Ovary (tissue), 9 donors: Measurements from ENCODE around the gene SIK3. TPM values are rescaled to one million over a fixed set of nuclear protein-coding genes. Genes with fewer than 3 reads are reported as not detected.
"Not testable (repeated sequence)": the region's sequence is repeated elsewhere in the genome, so short reads cannot be mapped to it uniquely, and the experiment has no call there.

ENCODE experiments used
- DNase-seq, 5 donors: peaks; one replicate each; pipeline ENCODE4 v3.0.0-alpha.2; 2019 to 2020
- H3K27ac ChIP-seq, 2 donors: fragments of 200-600 bp; one replicate each; pipeline versions ENCODE4 v1.5.1 to v1.8.0; 2019 to 2022
- H3K27me3 ChIP-seq: fragments of 200-600 bp; one replicate; pipeline ENCODE4 v1.8.0; 2022
- H3K36me3 ChIP-seq: fragments of 200-600 bp; sonication (generic); one replicate; pipeline ENCODE4 v1.5.1; 2019
- H3K4me1 ChIP-seq: one replicate; pipeline ENCODE4 v1.8.1; 2013; ENCODE audit warnings: mild to moderate bottlenecking, moderate library complexity; ENCODE audit not compliant: insufficient read depth
- H3K4me3 ChIP-seq: fragments of 200-600 bp; sonication (generic); one replicate; pipeline ENCODE4 v1.5.1; 2017
- H3K9me3 ChIP-seq, 2 donors: fragments of 200-600 bp in 1 of 2; sonication (generic) in 1 of 2; one replicate each; pipeline versions ENCODE4 v1.5.1 to v1.8.1; 2013 to 2019; ENCODE audit warnings: mild to moderate bottlenecking in 1 of 2, moderate library complexity in 1 of 2
- EP300 ChIP-seq: sonication (generic); formaldehyde crosslinking; IDR thresholded peaks from one replicate; pipeline ENCODE4 v1.6.1; 2017; ENCODE audit warnings: antibody characterized with exemption
- POLR2A ChIP-seq: fragments of 450-650 bp; IDR thresholded peaks from one replicate; pipeline ENCODE4 v1.6.1; 2017; ENCODE audit warnings: antibody characterized with exemption, mild to moderate bottlenecking, moderate library complexity
- WGBS, 3 donors: extraction: QIAGEN DNeasy Blood & Tissue Kit in 1 of 3; methylation state at CpG; one replicate each; pipeline versions ENCODE4 v1.1.5 to v1.1.7; 2013 to 2017; 5-methylcytosine and 5-hydroxymethylcytosine counted together
- intact Hi-C, 4 donors: fragments of 100-400 bp; cut with DNase I; formaldehyde crosslinking; loops; one replicate each; pipeline versions ENCODE4 v1.11.0 to v1.15.1; 2022 to 2023
- polyA plus RNA-seq, 2 donors: library from polyadenylated mRNA; stranded (reverse); fragments of 200-250 nt in 1 of 2; fragments of 350-450 nt in 1 of 2; fragmentation: Illumina TruSeq in 1 of 2; extraction: RNeasy Lipid Tissue Mini Kit (QIAGEN cat#74804) in 1 of 2; gene quantifications; one replicate each; pipeline ENCODE4 v1.2.3, GENCODE V29; 2013 to 2014
- total RNA-seq, 7 donors: library from RNA; depleted of rRNA in 2 of 7; stranded (reverse); fragments of >200 nt in 2 of 7; fragmentation: NEBNext Ultra II Directional in 3 of 7; extraction: Animal tissue kit (Norgen Biotek cat#: 25700) in 3 of 7; gene quantifications; one replicate each; pipeline versions ENCODE4 v1.1.0 to v1.2.4, GENCODE V29; 2016 to 2023
- TF ChIP-seq, protein P1 (sequence below), 3 donors: fragments of 450-650 bp in 2 of 3; fragments of 200-600 bp in 1 of 3; IDR thresholded peaks; one replicate each; pipeline versions ENCODE4 v1.5.1 to v1.8.0; 2016 to 2022; ENCODE audit warnings: antibody characterized with exemption in 3 of 3, mild to moderate bottlenecking in 1 of 3
- donor health status: DM: no; HTN: no; CAD: no; lungs with moderate emphysema.
- donor health status: DM: no; HTN: no; CAD: no.
- donor health status: Bipolar disorder and iron deficiency.
- donor health status: DM: yes; HTN: yes; CAD: no.
- donor health status: DM: no; HTN: no; CAD: no.
- donor health status: DM: yes; HTN: yes; CAD: no.

Gene SIK3
- total and polyA plus RNA-seq, 9 donors, result 18.3 to 134 (median 56.2) TPM

DNA sequence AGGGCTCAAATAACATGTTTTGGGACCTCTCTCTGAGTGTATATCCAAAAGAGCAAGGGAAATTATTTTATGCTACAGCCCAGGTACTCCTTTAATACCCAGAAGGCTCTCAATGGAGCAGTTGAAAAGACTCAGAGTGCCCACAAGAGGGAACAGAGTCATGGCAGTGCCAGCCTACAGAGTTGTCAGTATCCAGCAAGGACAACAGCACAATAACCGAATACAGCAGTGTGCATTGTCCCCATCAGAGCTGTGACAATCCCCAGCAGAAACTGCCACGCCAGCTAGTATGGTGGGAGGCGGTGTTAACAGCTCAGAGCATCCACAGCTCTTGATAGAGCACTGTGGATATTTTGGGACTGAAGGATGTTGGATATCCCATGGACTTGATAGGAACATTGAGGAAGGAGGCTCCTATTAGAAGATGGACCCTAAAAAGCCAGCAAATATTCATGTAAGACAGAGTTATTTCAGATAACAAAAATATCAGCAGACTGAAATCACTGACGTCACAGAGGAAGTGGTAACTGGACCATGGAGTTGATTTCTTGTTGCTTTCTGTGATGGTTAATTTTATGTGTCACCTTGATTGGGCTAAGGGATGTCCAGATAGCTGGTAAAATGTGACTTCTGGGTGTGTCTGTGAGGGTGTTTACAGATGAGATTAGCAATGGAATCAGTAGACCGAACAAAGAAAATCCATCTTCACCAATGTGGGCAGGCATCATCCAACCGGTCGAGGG is 28.2 kb upstream of the SIK3 start:
- intact Hi-C loops, result no loop called here
- no peak overlapping the region for H3K27ac ChIP-seq
- H3K36me3 ChIP-seq, result no peaks in the 10 kb centered on the region
- no peak overlapping the region for H3K4me3 ChIP-seq
- TF ChIP-seq, protein P1, sequence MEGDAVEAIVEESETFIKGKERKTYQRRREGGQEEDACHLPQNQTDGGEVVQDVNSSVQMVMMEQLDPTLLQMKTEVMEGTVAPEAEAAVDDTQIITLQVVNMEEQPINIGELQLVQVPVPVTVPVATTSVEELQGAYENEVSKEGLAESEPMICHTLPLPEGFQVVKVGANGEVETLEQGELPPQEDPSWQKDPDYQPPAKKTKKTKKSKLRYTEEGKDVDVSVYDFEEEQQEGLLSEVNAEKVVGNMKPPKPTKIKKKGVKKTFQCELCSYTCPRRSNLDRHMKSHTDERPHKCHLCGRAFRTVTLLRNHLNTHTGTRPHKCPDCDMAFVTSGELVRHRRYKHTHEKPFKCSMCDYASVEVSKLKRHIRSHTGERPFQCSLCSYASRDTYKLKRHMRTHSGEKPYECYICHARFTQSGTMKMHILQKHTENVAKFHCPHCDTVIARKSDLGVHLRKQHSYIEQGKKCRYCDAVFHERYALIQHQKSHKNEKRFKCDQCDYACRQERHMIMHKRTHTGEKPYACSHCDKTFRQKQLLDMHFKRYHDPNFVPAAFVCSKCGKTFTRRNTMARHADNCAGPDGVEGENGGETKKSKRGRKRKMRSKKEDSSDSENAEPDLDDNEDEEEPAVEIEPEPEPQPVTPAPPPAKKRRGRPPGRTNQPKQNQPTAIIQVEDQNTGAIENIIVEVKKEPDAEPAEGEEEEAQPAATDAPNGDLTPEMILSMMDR (IDR thresholded peaks at IDR 0.05), result no peak
- TF ChIP-seq EP300 (no peak), POLR2A (no peak)
- no peaks in the 10 kb centered on the region for H3K9me3 ChIP-seq
- no peaks in the 10 kb centered on the region for H3K4me1 ChIP-seq
- H3K27me3 ChIP-seq, result no peaks in the 10 kb centered on the region
- 79 to 87% (median 84%) methylated on average over 7 of the region's 7 CpGs for WGBS, 3 donors
- DNase-seq, result no peak

DNA sequence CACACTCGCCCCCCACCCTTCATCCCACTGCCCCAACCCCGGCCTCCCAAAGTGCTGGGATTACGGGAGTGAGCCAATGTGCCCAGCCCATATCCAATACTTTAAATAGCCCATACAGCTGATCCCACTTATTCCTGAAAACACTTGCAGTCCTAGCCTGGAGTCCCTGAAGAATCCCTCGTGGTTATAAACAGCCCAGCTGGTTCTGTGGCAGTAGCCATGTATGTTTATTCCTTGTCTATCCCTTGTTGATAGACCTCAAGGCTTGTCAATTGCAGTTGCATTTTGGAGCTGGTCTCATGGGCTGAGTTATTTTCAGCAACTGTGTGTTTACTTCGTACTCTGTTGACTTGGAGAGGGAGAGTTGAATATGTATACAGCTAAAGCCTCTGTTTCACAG is 24.3 kb upstream of the SIK3 start:
- no peaks in the 10 kb centered on the region for H3K36me3 ChIP-seq
- no peak overlapping the region for H3K4me3 ChIP-seq
- no peaks in the 10 kb centered on the region for H3K27me3 ChIP-seq
- TF ChIP-seq EP300 (no peak), POLR2A (no peak)
- TF ChIP-seq, protein P1 (IDR thresholded peaks at IDR 0.05), result no peak
- WGBS, 3 donors, result 71 to 77% (median 74%) methylated on average over 5 of the region's 5 CpGs
- intact Hi-C loops, result no loop called here
- H3K4me1 ChIP-seq, result no peaks in the 10 kb centered on the region
- no peak overlapping the region for H3K27ac ChIP-seq
- no peaks in the 10 kb centered on the region for H3K9me3 ChIP-seq
- no peak for DNase-seq

DNA sequence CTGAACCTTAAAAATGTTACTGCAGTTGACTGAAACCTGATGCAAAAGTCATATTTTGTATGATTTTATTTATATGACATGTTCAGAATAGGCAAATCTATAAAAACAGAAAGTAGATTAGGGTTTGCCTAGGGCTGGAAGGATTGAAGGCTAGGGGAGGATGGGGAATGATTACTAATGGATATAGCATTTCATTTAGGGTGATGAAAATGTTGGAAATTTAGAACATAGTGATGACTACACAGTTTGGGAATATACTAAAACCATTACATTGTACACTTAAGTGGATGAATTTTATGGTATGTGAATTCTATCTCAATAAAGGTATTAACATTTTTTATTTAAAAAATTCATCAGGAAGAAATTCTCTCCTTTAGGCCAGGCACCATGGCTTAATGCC is 22.9 kb upstream of the SIK3 start:
- TF ChIP-seq EP300 (no peak), POLR2A (no peak)
- TF ChIP-seq, protein P1 (IDR thresholded peaks at IDR 0.05), result no peak
- Histone ChIP-seq H3K27me3 (no peaks in the 10 kb centered on the region), H3K27ac (no peak overlapping the region), H3K4me3 (no peak overlapping the region), H3K9me3 (no peaks in the 10 kb centered on the region), H3K4me1 (no peaks in the 10 kb centered on the region), H3K36me3 (no peaks in the 10 kb centered on the region)
- no peak for DNase-seq
- intact Hi-C loops, result no loop called here

DNA sequence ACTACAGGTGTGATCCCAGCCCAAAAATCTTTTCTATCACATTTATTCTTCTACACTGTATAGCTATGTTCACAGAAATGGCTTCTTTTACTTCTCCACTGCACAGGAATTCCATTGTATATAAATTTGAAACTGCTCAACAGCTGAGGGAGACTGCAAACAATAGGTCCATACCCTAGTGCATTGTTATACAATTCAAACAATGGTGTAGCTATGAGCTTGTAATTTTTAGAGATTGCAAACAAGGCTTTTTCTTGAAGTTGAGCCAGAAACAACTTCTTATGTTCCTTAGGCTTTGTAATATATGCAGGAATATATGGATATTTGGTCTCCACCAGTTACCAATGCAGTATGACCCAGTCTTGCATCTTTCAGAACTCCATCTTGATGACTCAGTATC is 19.5 kb upstream of the SIK3 start:
- intact Hi-C loops, result loop anchor here in 2 of 4 donors (5.0 to 10.0 kb wide), 2 partner anchors 107 to 865 kb away; no protein-coding TSS in a partner anchor
- TF ChIP-seq POLR2A (no peak), EP300 (no peak)
- TF ChIP-seq, protein P1 (IDR thresholded peaks at IDR 0.05), result no peak

DNA sequence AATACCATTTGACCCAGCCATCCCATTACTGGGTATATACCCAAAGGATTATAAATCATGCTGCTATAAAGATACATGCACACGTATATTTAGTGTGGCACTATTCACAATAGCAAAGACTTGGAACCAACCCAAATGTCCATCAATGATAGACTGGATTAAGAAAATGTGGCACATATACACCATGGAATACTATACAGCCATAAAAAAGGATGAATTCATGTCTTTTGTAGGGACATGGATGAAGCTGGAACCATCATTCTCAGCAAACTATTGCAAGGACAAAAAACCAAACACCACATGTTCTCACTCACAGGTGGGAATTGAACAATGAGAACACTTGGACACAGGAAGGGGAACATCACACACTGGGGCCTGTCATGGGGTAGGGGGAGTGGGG is 14.7 kb upstream of the SIK3 start:
- H3K36me3 ChIP-seq, DNase-seq, H3K9me3 ChIP-seq, H3K27ac ChIP-seq, H3K4me3 ChIP-seq, H3K27me3 ChIP-seq, H3K4me1 ChIP-seq: not testable (repeated sequence)
- WGBS, 3 donors, result 74 to 87% (median 81%) methylated on average over 1 of the region's 1 CpG
- intact Hi-C loops, result loop anchor here in 1 of 4 donors (10.0 kb wide), 1 partner anchor 112 kb away; no protein-coding TSS in a partner anchor

More for the DNA sequence above, 19.5 kb upstream of the SIK3 start:
- no peaks in the 10 kb centered on the region for H3K4me1 ChIP-seq
- H3K9me3 ChIP-seq, result no peaks in the 10 kb centered on the region
- no peaks in the 10 kb centered on the region for H3K36me3 ChIP-seq
- H3K27ac ChIP-seq, result no peak overlapping the region
- no peak overlapping the region for H3K4me3 ChIP-seq
- no peak for DNase-seq
- no peaks in the 10 kb centered on the region for H3K27me3 ChIP-seq

DNA sequence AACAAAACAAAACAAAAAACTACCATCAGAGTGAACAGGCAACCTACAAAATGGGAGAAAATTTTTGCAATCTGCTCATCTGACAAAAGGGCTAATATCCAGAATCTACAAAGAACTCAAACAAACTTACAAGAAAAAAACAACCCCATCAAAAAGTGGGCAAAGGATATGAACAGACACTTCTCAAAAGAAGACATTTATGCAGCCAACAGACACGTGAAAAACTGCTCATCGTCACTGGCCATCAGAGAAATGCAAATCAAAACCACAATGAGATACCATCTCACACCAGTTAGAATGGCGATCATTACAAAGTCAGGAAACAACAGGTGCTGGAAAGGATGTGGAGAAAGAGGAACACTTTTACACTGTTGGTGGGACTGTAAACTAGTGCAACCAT is 14.3 kb upstream of the SIK3 start:
- WGBS, 3 donors, result 69 to 72% (median 69%) methylated on average over 3 of the region's 3 CpGs
- H3K4me1 ChIP-seq, result not testable (repeated sequence)

More for the DNA sequence above, 14.3 kb upstream of the SIK3 start:
- intact Hi-C loops, result loop anchor here in 1 of 4 donors (10.0 kb wide), 1 partner anchor 112 kb away; no protein-coding TSS in a partner anchor
- H3K36me3 ChIP-seq, H3K9me3 ChIP-seq, H3K27ac ChIP-seq, H3K27me3 ChIP-seq, DNase-seq, H3K4me3 ChIP-seq: not testable (repeated sequence)
